ENCODE data around the gene EDIL3.

Gene EDIL3

GRCh38 chr5:84384604-84385575 is at the start of gene EDIL3:
TSS of gene EDIL3 (minus strand) at chr5:84384880. CDS start at chr5:84384374, 506 bp downstream.
- no peak for DNase-seq (ENCODE audit: low read depth in 1 of 2, low spot score in 1 of 2)

- no peak for DNase-seq (ENCODE audit: low read depth in 1 of 2, low spot score in 1 of 2)
Observed at GRCh38 chr5:84433461-84433860, 48.8 kb upstream of the EDIL3 start.

- no peak for DNase-seq (ENCODE audit: low read depth in 1 of 2, low spot score in 1 of 2)
Observed at GRCh38 chr5:84430863-84431663, 46.4 kb upstream of the EDIL3 start.

- DNase-seq (ENCODE audit: low read depth in 1 of 2, low spot score in 1 of 2): no peak
Observed at GRCh38 chr5:84430079-84430478, 45.4 kb upstream of the EDIL3 start.

GRCh38 chr5:84425365-84425881 is 40.7 kb upstream of the EDIL3 start:
- no peak for DNase-seq (ENCODE audit: low read depth in 1 of 2, low spot score in 1 of 2)

- no peak for DNase-seq (ENCODE audit: low read depth in 1 of 2, low spot score in 1 of 2)
Observed at GRCh38 chr5:84419742-84420141, 35.1 kb upstream of the EDIL3 start.

- no peak for DNase-seq (ENCODE audit: low read depth in 1 of 2, low spot score in 1 of 2)
Observed at GRCh38 chr5:84411832-84412605, 27.3 kb upstream of the EDIL3 start.

- DNase-seq (ENCODE audit: low read depth in 1 of 2, low spot score in 1 of 2): no peak
Observed at GRCh38 chr5:84406111-84406510, 21.4 kb upstream of the EDIL3 start.

- no peak for DNase-seq (ENCODE audit: low read depth in 1 of 2, low spot score in 1 of 2)
Observed at GRCh38 chr5:84403773-84404172, 19.1 kb upstream of the EDIL3 start.

GRCh38 chr5:84397385-84397784 is 12.7 kb upstream of the EDIL3 start:
- no peak for DNase-seq (ENCODE audit: low read depth in 1 of 2, low spot score in 1 of 2)

- DNase-seq (ENCODE audit: low read depth in 1 of 2, low spot score in 1 of 2): no peak
Observed at GRCh38 chr5:84393969-84394368, 9.3 kb upstream of the EDIL3 start.

- no peak for DNase-seq (ENCODE audit: low read depth in 1 of 2, low spot score in 1 of 2)
Observed at GRCh38 chr5:84392836-84393235, 8.2 kb upstream of the EDIL3 start.

GRCh38 chr5:84385705-84386104 is 1.0 kb upstream of the EDIL3 start:
- DNase-seq (ENCODE audit: low read depth in 1 of 2, low spot score in 1 of 2): no peak

GRCh38 chr5:84383816-84384603 is 670 bp downstream of the EDIL3 start:
- no peak for DNase-seq (ENCODE audit: low read depth in 1 of 2, low spot score in 1 of 2)

GRCh38 chr5:84383296-84383815 is 1.3 kb downstream of the EDIL3 start:
- no peak for DNase-seq (ENCODE audit: low read depth in 1 of 2, low spot score in 1 of 2)

- no peak for DNase-seq (ENCODE audit: low read depth in 1 of 2, low spot score in 1 of 2)
Observed at GRCh38 chr5:84382363-84383295, 2.1 kb downstream of the EDIL3 start.

GRCh38 chr5:84381502-84382362 is 2.9 kb downstream of the EDIL3 start:
- DNase-seq (ENCODE audit: low read depth in 1 of 2, low spot score in 1 of 2): no peak

GRCh38 chr5:84379749-84380148 is 4.9 kb downstream of the EDIL3 start:
- DNase-seq (ENCODE audit: low read depth in 1 of 2, low spot score in 1 of 2): no peak

All from activated T-helper 1 cell treated with anti-CD3 and anti-CD28 coated beads, Interleukin-2, amount 50 U/mL, for 16 hours (primary cell).